Cerebellar nuclear complex (tissue), 1 donor: ENCODE data around the gene MSL1.

Experiments used
- DNase-seq, 2 experiments: peaks; one replicate each; lab custom pipeline; 2025; lab: John Stamatoyannopoulos, UW

The MSL1 gene

GRCh38 chr17:40174514-40174913, 52.7 kb downstream of the MSL1 start:
- no peak for DNase-seq

DNA sequence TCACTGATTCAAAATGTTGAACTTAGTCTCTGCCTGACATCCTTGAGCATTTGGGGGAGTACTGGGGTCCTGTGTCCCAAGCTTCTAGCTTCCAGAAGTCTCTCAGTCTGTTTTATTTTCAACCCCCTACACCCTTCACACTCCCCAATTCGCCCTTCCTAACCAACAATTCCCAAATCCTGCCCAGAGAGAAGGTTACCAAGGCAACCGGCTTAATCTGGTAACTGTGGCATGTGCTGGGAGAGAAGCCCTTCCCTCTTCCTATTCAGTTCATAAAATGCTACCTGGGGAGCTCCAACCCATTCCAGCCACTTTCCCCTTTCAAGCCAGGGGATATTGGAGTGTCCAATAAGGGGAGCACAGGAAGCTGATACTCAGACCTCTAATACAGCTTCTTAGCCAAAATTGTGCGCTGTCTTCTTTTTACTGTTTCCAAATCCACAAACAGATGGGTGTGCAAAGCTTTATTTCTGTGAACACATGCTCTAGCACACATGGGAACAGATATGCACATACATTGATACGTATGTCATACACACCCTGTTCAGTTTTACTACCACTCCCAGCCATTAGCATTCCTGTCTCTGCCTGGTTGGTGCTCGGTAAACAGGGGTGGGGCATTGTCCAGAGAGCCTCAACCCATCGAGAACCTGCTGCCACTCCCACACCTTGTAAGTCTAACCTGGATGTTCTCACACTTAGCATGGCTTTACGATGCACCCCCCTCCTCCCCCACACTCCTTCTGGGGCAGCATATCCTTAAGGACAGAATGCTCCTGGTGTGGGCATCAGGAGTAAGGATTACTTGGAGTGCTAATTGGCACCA, 54.4 kb downstream of the MSL1 start:
- no peak for DNase-seq

DNA sequence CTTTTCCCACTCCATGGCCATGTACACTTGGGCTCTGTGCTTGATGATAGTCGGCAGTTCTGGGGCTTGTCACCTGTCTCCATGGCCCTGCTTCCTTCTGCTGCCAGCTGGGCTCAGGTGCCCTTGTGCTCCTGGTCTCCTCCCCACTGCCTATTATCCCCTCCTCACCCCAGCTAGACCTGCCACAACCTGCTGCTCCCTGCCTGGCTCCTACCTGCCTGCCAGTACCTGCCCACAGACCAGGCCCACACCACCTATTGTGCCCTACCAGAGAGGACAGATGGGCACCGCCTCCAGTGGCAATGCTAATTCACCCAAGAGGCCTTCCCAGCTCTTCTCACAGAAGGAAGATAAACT, 55.0 kb downstream of the MSL1 start:
- DNase-seq = no peak

DNA sequence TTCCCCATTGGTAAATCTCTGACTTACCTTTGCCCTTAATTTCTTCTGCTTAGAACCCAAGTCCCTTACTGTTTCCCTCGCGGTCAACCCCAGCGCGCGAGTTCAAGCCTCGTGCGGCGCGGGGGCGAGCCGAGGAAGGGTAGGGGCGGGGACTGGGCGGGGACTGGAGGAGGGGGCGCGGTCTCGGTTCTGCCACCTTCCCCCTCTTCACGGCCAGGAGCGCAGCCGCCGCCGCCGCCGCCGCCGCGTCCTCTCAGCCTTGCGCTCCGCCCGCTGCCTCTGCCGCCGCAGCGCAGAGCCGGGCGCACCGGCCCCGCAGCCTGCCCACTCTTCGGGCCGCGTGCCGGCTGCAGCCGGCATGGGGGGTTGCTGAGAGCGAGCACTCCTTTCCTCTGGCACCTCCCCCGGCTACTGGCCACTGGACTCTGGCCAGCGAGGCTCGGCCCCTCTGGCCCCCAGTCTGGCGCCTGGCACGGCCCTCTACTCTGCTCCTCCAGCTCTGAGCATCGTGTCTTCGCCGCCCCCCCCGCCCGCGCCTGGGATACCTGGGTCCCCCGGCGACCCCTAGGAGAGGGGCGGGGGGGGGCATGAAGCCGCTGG, 55.6 kb downstream of the MSL1 start, which contains the start of gene RAPGEFL1:
TSS of gene RAPGEFL1 (plus strand) at position 196 of the 600 bp plus-strand sequence. CDS start at position 588, 392 bp downstream.
- DNase-seq = no peak

DNA sequence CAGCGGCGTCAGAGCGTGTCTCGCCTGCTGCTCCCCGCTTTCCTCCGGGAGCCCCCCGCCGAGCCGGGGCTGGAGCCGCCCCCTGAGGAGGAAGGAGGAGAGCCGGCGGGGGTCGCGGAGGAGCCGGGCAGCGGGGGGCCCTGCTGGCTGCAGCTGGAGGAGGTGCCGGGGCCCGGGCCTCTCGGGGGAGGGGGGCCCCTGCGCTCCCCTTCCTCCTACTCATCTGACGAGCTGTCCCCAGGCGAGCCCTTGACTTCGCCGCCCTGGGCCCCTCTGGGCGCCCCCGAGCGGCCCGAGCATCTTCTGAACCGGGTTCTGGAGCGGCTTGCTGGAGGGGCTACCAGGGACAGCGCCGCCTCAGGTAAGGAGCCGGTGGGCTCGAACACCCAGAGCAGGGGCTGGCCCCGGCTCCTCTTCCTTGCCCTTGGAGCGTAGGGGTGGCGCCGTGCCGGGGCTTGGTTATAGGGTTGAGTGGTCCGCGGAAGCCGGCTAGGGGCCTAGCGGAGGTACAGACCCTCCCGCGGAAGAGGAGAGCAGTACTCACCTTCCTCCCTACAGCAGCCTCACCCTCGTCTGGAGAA, 56.3 kb downstream of the MSL1 start:
- no peak for DNase-seq

- no peak for DNase-seq
Measured at GRCh38 chr17:40178660-40179059, 56.9 kb downstream of the MSL1 start.

DNA sequence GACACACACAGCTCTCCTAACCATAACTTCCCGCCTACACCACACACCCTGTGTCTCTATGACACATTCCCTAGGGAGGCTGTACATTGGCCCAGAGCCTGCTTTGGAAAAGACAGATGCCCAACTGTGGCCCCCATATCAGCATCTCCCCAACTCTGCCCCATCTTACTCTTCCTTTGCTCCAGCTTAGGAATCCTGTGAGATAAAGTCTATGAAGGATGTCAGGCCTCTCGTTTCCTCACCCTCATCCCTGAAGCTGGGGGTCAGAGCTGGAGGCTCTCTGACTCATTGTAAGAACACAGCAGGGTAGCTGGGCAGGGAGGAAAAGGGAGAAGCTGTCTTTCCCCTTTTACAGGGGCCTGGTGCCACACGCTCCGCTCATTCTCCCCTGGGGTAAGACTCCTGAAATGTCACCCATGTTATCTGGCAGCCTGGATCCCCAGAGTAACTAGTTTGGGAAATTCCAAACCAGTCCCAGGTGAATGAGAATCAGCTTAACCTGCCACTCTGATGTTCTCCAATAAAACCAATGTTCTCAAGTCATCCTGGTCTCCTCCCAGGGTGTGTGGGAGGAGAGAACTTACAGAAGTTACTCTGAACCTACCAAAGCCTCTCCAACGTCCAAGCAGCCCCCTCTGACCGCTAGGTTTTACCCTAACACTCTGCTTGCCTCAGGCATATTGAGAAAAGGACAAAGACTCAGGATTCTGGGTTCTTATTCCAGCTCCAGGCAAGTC, 58.3 kb downstream of the MSL1 start:
- DNase-seq = no peak

DNA sequence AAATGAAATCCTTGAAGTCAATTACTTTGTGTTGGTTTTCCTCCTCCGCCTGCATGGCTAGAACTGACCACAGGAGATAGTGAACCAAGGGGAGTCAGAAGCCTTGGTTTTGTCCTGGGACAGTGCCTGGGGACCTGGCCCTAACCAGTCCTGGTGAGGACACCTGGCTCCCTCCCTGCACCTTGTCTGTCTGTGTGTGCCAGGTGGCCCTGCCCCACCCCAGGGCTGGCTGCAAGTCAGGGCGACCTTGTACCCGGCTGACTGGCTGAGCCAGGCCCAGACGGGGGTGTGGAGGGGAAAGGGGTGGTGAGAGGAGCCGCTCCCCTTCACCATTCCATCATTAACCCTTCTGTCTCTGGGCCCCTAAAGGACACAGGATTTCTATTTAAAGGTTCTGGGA, 58.9 kb downstream of the MSL1 start:
- no peak for DNase-seq

DNA sequence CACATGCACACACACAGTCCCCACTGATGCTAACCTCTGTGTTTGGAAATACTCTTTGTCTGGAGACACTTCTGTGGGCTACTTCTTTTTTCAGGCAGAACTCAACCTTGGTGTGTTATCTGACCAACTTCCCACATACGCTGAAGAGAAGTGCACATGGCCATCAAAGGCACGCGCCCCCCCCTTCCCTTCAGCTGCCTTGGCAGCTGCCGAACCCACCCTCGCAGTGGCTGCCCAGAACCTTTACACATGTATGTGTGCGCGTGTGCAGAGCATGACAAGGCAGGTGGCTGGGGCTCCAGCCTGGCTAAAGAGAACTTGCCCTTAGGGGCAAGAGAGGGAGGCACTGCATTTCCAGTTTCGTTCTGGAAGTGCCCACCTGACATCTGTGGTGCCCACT, 59.4 kb downstream of the MSL1 start:
- no peak for DNase-seq

DNA sequence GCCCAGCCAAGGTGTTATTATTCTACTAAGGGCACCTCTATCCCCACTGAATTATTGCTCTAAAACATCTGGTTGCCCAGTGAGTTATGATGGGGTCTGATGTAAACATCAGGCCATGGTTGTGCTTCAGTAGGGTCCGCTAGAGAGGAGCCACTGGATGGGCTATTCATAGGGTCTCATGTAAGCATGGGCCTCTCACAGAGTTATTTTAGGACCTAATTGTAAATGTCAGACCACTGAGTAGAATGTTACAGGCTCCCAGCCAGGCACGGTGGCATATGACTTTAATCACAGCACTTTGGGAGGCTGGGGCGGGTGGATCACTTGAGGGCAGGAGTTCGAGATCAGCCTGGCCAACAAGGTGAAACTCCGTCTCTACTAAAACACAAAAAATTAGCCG, 60.8 kb downstream of the MSL1 start:
- DNase-seq = no peak
